ENCODE results near the gene SERPINB1. TPM values are rescaled to one million over a fixed set of nuclear protein-coding genes. Genes with fewer than 3 reads are reported as not detected.
A peak's percentile ranks its signal among the peaks of the same experiment; 100 is the strongest.
"Not testable (repeated sequence)": the region's sequence is repeated elsewhere in the genome, so short reads cannot be mapped to it uniquely, and the experiment has no call there.

SERPINB1 gene
- total RNA-seq (2014; rRNA removed; shearing (Covaris generic)), result 26.9 and 38.9 TPM in 2 replicates

- DNase-seq (ENCODE audit: low spot score), result peak; percentile 91
These were observed at the start of gene SERPINB1 for GRCh38 chr6:2841264-2842138. SERPINB1 (minus strand) TSS chr6:2841863; CDS start chr6:2840586, 1,277 bp downstream.

GRCh38 chr6:2890976-2891767, 49.5 kb upstream of the SERPINB1 start:
- no peak for DNase-seq (ENCODE audit: low spot score)

- no peak for DNase-seq (ENCODE audit: low spot score)
These were observed 44.5 kb upstream of the SERPINB1 start for GRCh38 chr6:2885967-2886735.

- DNase-seq (ENCODE audit: low spot score), result no peak
These were observed 43.1 kb upstream of the SERPINB1 start for GRCh38 chr6:2884804-2885203.

GRCh38 chr6:2883673-2884072, 42.0 kb upstream of the SERPINB1 start:
- DNase-seq (ENCODE audit: low spot score), result no peak

GRCh38 chr6:2881423-2881822, 39.8 kb upstream of the SERPINB1 start:
- DNase-seq (ENCODE audit: low spot score), result no peak

GRCh38 chr6:2880156-2880555, 38.5 kb upstream of the SERPINB1 start:
- not testable (repeated sequence) for DNase-seq (ENCODE audit: low spot score)

- DNase-seq (ENCODE audit: low spot score), result no peak
These were observed 36.3 kb upstream of the SERPINB1 start for GRCh38 chr6:2877960-2878359.

GRCh38 chr6:2877057-2877882, 35.6 kb upstream of the SERPINB1 start:
- peak; percentile 73 for DNase-seq (ENCODE audit: low spot score)

- peak; percentile 76 for DNase-seq (ENCODE audit: low spot score)
These were observed 34.8 kb upstream of the SERPINB1 start for GRCh38 chr6:2876210-2877056.

GRCh38 chr6:2875359-2876191, 33.9 kb upstream of the SERPINB1 start:
- DNase-seq (ENCODE audit: low spot score), result no peak

- no peak for DNase-seq (ENCODE audit: low spot score)
These were observed 32.0 kb upstream of the SERPINB1 start for GRCh38 chr6:2873643-2874042.

GRCh38 chr6:2872423-2873358, 31.0 kb upstream of the SERPINB1 start:
- DNase-seq (ENCODE audit: low spot score), result no peak

- no peak for DNase-seq (ENCODE audit: low spot score)
These were observed 30.3 kb upstream of the SERPINB1 start for GRCh38 chr6:2871953-2872352.

- DNase-seq (ENCODE audit: low spot score), result no peak
These were observed 29.4 kb upstream of the SERPINB1 start for GRCh38 chr6:2871102-2871501.

GRCh38 chr6:2870046-2870636, 28.5 kb upstream of the SERPINB1 start:
- no peak for DNase-seq (ENCODE audit: low spot score)

- DNase-seq (ENCODE audit: low spot score), result no peak
These were observed 27.0 kb upstream of the SERPINB1 start for GRCh38 chr6:2868637-2869036.

All from H4 (cell line).